Measurements from ENCODE around the gene ELL3.

ELL3 gene

GRCh38 chr15:43777267-43777914 is 625 bp upstream of the ELL3 start:
- TF ChIP-seq TCF12 (IDR thresholded peaks at IDR 0.05; ENCODE audit: low read depth) (peak; percentile 47), YY1 (IDR thresholded peaks at IDR 0.05; ENCODE audit: low read depth) (0 out of 2 replicates have a peak, but pooled peaks have one; percentile 30), NFIC (IDR thresholded peaks at IDR 0.05) (peak; percentile 67), USF1 (IDR thresholded peaks at IDR 0.05) (0 out of 2 replicates have a peak, but pooled peaks have one; percentile 7), RAD21 (IDR thresholded peaks at IDR 0.05; ENCODE audit: low read depth) (peak; percentile 42; the same call in 1 of the 2 replicates), TEAD4 (IDR thresholded peaks at IDR 0.05) (peak; percentile 12; the same call in 1 of the 2 replicates), FOXM1 (IDR thresholded peaks at IDR 0.05; ENCODE audit: borderline replicate concordance, low read depth) (no peak), MAX (IDR thresholded peaks at IDR 0.05) (peak; percentile 87), CREB1 (IDR thresholded peaks at IDR 0.05; ENCODE audit: low read depth) (no peak), TAF1 (IDR thresholded peaks at IDR 0.05; ENCODE audit: low read depth) (peak; percentile 21; the same call in 1 of the 2 replicates)

- TF ChIP-seq TCF12 (IDR thresholded peaks at IDR 0.05; ENCODE audit: low read depth): no peak
- no peak for TF ChIP-seq CEBPB (IDR thresholded peaks at IDR 0.05)
- TF ChIP-seq ZBTB7A (IDR thresholded peaks at IDR 0.05; ENCODE audit: low read depth): no peak
- no peak for TF ChIP-seq EP300 (IDR thresholded peaks at IDR 0.05; ENCODE audit: borderline replicate concordance)
- no peak for TF ChIP-seq RAD21 (IDR thresholded peaks at IDR 0.05; ENCODE audit: low read depth)
- no peak for TF ChIP-seq YY1 (IDR thresholded peaks at IDR 0.05; ENCODE audit: low read depth)
- no peak for TF ChIP-seq USF1 (IDR thresholded peaks at IDR 0.05)
- no peak for TF ChIP-seq CREB1 (IDR thresholded peaks at IDR 0.05; ENCODE audit: low read depth)
- TF ChIP-seq TEAD4 (IDR thresholded peaks at IDR 0.05): no peak
- TF ChIP-seq REST (IDR thresholded peaks at IDR 0.05; ENCODE audit: low read depth): no peak
- TF ChIP-seq NFIC (IDR thresholded peaks at IDR 0.05): no peak
- TF ChIP-seq FOXM1 (IDR thresholded peaks at IDR 0.05; ENCODE audit: borderline replicate concordance, low read depth): no peak
- TF ChIP-seq TAF1 (IDR thresholded peaks at IDR 0.05; ENCODE audit: low read depth): no peak
- no peak for TF ChIP-seq MAX (IDR thresholded peaks at IDR 0.05)
- no peak for TF ChIP-seq EGR1 (IDR thresholded peaks at IDR 0.05)
Measured at GRCh38 chr15:43776101-43776717, 557 bp downstream of the ELL3 start.

GRCh38 chr15:43775411-43775965 is 1.3 kb downstream of the ELL3 start:
- peak; percentile 68 for TF ChIP-seq MAX (IDR thresholded peaks at IDR 0.05)
- TF ChIP-seq RAD21 (IDR thresholded peaks at IDR 0.05; ENCODE audit: low read depth): peak; percentile 17; the same call in 1 of the 2 replicates
- no peak for TF ChIP-seq ZBTB7A (IDR thresholded peaks at IDR 0.05; ENCODE audit: low read depth)
- 0 out of 2 replicates have a peak, but pooled peaks have one; percentile 33 for TF ChIP-seq NFIC (IDR thresholded peaks at IDR 0.05)
- peak; percentile 53 for TF ChIP-seq USF1 (IDR thresholded peaks at IDR 0.05)
- TF ChIP-seq EP300 (IDR thresholded peaks at IDR 0.05; ENCODE audit: borderline replicate concordance): no peak
- no peak for TF ChIP-seq FOXM1 (IDR thresholded peaks at IDR 0.05; ENCODE audit: borderline replicate concordance, low read depth)

- no peak for TF ChIP-seq ZBTB7A (IDR thresholded peaks at IDR 0.05; ENCODE audit: low read depth)
- TF ChIP-seq REST (IDR thresholded peaks at IDR 0.05; ENCODE audit: low read depth): no peak
- no peak for TF ChIP-seq TAF1 (IDR thresholded peaks at IDR 0.05; ENCODE audit: low read depth)
- no peak for TF ChIP-seq YY1 (IDR thresholded peaks at IDR 0.05; ENCODE audit: low read depth)
- TF ChIP-seq CEBPB (IDR thresholded peaks at IDR 0.05): no peak
- no peak for TF ChIP-seq EP300 (IDR thresholded peaks at IDR 0.05; ENCODE audit: borderline replicate concordance)
- TF ChIP-seq TEAD4 (IDR thresholded peaks at IDR 0.05): no peak
- no peak for TF ChIP-seq CREB1 (IDR thresholded peaks at IDR 0.05; ENCODE audit: low read depth)
- TF ChIP-seq EGR1 (IDR thresholded peaks at IDR 0.05): no peak
- no peak for TF ChIP-seq FOXM1 (IDR thresholded peaks at IDR 0.05; ENCODE audit: borderline replicate concordance, low read depth)
- TF ChIP-seq USF1 (IDR thresholded peaks at IDR 0.05): no peak
- TF ChIP-seq TCF12 (IDR thresholded peaks at IDR 0.05; ENCODE audit: low read depth): no peak
- no peak for TF ChIP-seq MAX (IDR thresholded peaks at IDR 0.05)
- TF ChIP-seq RAD21 (IDR thresholded peaks at IDR 0.05; ENCODE audit: low read depth): no peak
- no peak for TF ChIP-seq NFIC (IDR thresholded peaks at IDR 0.05)
Measured at GRCh38 chr15:43774062-43774461, 2.7 kb downstream of the ELL3 start.
